ENCODE measurements around the gene CST4. TPM values are rescaled to one million over a fixed set of nuclear protein-coding genes. Genes with fewer than 3 reads are reported as not detected.
A peak's percentile ranks its signal among the peaks of the same experiment; 100 is the strongest.

The CST4 gene
- total RNA-seq, 1 donor from 2014 or later = not detected

DNA sequence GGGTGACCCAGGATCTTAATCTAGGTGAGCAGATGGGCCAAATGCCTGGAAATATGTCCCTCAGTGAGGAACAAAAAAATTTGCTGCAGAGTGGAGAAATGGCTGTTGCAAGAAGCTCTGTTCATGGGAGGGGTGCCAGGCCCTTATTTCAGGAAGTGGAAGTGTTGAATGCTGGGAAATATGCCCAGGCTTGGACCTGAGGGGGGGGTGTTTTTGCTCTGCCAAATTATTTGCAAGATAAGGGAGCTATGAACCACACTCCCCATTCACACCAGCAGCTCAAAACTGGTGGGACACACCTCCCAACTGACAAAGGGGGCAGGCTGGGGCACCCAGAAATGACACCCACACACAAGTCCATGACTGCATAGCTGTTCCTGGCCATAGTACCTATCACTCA is 8.7 kb downstream of the CST4 start:
- H3K4me1 ChIP-seq = no peaks in the 10 kb centered on the region
- intact Hi-C loops (cut with DNase I) = no loop called here
- H3K36me3 ChIP-seq = no peaks in the 10 kb centered on the region
- no peak overlapping the region for H3K27ac ChIP-seq
- H3K9me3 ChIP-seq = no peaks in the 10 kb centered on the region
- no peak for DNase-seq
- no peaks in the 10 kb centered on the region for H3K27me3 ChIP-seq (ENCODE audit: low read depth)
- no peak overlapping the region for H3K4me3 ChIP-seq
- TF ChIP-seq, protein P1, sequence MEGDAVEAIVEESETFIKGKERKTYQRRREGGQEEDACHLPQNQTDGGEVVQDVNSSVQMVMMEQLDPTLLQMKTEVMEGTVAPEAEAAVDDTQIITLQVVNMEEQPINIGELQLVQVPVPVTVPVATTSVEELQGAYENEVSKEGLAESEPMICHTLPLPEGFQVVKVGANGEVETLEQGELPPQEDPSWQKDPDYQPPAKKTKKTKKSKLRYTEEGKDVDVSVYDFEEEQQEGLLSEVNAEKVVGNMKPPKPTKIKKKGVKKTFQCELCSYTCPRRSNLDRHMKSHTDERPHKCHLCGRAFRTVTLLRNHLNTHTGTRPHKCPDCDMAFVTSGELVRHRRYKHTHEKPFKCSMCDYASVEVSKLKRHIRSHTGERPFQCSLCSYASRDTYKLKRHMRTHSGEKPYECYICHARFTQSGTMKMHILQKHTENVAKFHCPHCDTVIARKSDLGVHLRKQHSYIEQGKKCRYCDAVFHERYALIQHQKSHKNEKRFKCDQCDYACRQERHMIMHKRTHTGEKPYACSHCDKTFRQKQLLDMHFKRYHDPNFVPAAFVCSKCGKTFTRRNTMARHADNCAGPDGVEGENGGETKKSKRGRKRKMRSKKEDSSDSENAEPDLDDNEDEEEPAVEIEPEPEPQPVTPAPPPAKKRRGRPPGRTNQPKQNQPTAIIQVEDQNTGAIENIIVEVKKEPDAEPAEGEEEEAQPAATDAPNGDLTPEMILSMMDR (IDR thresholded peaks at IDR 0.05) = no peak
- peak in 1 of 2 donors; percentile 32 for ATAC-seq

DNA sequence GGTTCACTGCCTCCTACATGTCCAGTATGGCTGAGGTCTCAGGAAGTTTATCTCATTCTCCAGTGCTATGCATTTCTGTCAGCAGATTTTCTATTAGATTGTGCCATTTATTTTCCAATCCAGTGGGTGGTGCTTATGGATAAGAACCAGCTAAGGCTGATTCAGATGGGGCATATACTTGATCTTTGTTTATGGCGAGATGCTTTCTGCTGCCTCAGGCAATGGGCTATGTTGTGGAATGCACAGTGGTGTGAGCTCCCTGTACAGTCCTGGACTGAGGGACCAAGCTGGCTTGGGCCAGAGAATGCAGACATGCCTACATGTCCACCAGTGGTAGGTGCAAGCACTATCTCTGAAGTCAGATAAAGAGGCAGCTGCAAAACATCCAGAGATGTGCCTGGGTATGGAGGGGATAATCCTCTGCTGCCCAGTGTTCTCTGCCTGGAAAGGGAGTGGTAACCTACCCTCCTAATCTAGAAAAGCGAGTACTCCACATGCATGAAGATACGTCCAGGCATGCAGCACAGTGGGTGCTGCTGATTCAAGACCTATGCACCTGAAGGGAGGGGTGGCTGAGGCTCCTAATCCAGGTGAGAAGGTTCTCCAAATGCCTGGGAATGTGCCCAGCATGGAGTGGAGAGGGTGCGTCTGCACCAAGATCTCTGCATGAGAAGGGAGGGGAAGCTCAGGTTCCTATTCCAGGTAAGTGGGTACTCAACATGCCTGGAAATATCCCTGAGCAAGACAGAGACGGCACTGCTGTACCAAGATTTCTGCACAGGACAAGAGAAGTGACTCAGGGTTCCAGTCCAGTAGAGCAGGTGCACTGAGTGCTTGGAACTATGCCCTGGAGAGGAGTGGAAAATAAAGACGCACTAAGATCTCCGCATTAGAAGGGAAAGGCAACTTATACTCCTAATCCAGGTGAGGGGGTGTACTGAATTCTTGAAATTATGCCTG is 9.4 kb downstream of the CST4 start:
- no peak overlapping the region for H3K4me3 ChIP-seq
- no peak overlapping the region for H3K27ac ChIP-seq
- TF ChIP-seq, protein P1 (IDR thresholded peaks at IDR 0.05) = no peak
- DNase-seq (no peak), ATAC-seq (no peak)
- intact Hi-C loops (cut with DNase I) = no loop called here
- H3K9me3 ChIP-seq = no peaks in the 10 kb centered on the region
- no peaks in the 10 kb centered on the region for H3K27me3 ChIP-seq (ENCODE audit: low read depth)
- no peaks in the 10 kb centered on the region for H3K36me3 ChIP-seq
- H3K4me1 ChIP-seq = no peaks in the 10 kb centered on the region

DNA sequence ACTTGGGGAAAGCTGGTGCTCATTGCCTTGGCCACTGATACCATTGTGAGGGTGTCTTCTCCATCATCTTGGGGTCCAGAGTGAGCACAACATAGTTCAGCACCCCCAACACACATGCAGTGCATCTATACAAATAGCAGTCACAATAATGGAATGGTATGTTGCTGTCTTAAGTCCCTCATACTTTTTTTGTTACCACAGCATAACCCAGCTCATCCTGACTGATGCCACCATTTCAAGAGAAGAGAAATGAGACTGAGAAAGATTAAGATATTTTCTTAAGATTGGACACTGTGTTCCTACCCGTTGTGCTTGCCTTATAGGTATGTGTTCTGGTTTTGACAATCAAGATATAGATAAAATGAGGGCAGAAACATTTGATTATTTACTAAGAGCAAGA is 15.6 kb downstream of the CST4 start:
- intact Hi-C loops (cut with DNase I) = no loop called here
- ATAC-seq (no peak), DNase-seq (no peak)
- Histone ChIP-seq H3K4me1 (no peaks in the 10 kb centered on the region), H3K36me3 (no peaks in the 10 kb centered on the region), H3K27me3 (ENCODE audit: low read depth) (no peaks in the 10 kb centered on the region), H3K27ac (no peak overlapping the region), H3K4me3 (no peak overlapping the region), H3K9me3 (no peaks in the 10 kb centered on the region)
- TF ChIP-seq, protein P1 (IDR thresholded peaks at IDR 0.05) = no peak

DNA sequence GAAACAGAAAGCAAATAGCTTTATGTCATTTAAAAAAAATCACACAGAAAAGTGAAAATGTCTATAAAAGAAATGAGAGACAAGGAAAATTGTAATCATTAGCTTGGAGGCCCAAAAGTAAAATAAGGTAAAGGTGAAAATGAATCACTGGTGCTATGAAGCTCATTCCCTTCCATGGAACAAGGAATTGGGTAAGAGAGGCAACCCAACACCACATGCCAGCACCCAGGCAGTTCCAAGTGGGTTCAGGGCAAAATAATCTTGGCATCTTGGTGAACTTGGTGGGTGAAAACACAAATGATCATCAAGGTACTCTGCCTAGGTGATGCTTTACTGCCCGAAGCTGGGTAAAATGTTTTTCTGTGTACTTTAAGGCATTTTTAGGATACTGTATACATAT is 16.7 kb downstream of the CST4 start:
- no peaks in the 10 kb centered on the region for H3K27me3 ChIP-seq (ENCODE audit: low read depth)
- H3K36me3 ChIP-seq = no peaks in the 10 kb centered on the region
- intact Hi-C loops (cut with DNase I) = no loop called here
- TF ChIP-seq, protein P1 (IDR thresholded peaks at IDR 0.05) = no peak
- no peaks in the 10 kb centered on the region for H3K4me1 ChIP-seq
- H3K4me3 ChIP-seq = no peak overlapping the region
- DNase-seq = no peak
- no peak for ATAC-seq
- no peak overlapping the region for H3K27ac ChIP-seq
- no peaks in the 10 kb centered on the region for H3K9me3 ChIP-seq

DNA sequence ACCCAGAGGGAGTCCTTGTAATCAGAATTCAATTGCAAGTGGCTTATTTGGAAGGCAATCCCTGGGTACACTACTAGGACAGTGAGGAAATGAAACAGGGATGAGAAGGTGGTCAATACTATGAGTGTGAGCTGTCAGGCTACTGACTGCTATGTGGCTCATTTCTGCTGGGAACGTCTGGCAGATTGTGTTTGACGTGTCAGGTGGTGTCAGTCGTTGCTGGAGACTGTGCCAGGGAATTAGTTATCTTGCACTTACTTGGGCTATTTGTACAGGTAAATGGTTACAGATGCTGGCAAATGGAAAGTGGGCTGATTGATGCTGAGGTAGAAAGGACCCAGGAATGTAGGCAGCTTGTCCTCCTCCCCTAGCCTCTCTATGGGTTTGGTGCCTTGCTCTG is 17.4 kb downstream of the CST4 start:
- Histone ChIP-seq H3K9me3 (no peaks in the 10 kb centered on the region), H3K27ac (no peak overlapping the region), H3K4me3 (no peak overlapping the region), H3K36me3 (no peaks in the 10 kb centered on the region), H3K4me1 (no peaks in the 10 kb centered on the region), H3K27me3 (ENCODE audit: low read depth) (no peaks in the 10 kb centered on the region)
- TF ChIP-seq, protein P1 (IDR thresholded peaks at IDR 0.05) = no peak
- intact Hi-C loops (cut with DNase I) = no loop called here
- no peak for ATAC-seq
- DNase-seq = no peak

Measured in lower lobe of right lung (tissue), 2 donors.